Measurements from ENCODE around the gene CALN1.

Gene CALN1

GRCh38 chr7:72039460-72039859, 372.7 kb downstream of the CALN1 start:
- H3K27me3 ChIP-seq (ENCODE audit: insufficient read depth, insufficient read length): no peaks in the 10 kb centered on the region
- no peak overlapping the region for H3K9ac ChIP-seq (ENCODE audit: insufficient read length, low read depth)
- no peaks in the 10 kb centered on the region for H3K9me3 ChIP-seq (ENCODE audit: insufficient read depth, low read length)
- no peaks in the 10 kb centered on the region for H3K4me1 ChIP-seq (ENCODE audit: insufficient read depth, insufficient read length)
- H3K4me3 ChIP-seq (ENCODE audit: insufficient read length, low read depth): no peak overlapping the region
- no peak for TF ChIP-seq YY1 (IDR thresholded peaks at IDR 0.05; ENCODE audit: insufficient read depth, insufficient read length)
- TF ChIP-seq ZNF274 (IDR thresholded peaks at IDR 0.05; ENCODE audit: low read depth, low read length): no peak
- no peak for TF ChIP-seq SUZ12 (IDR thresholded peaks at IDR 0.05; ENCODE audit: extremely low read depth, insufficient read depth, insufficient read length)
- H3K36me3 ChIP-seq (ENCODE audit: insufficient read depth, insufficient read length, low read length): no peaks in the 10 kb centered on the region
- DNase-seq (ENCODE audit: low read depth, low spot score): no peak

- H3K36me3 ChIP-seq (ENCODE audit: insufficient read depth, insufficient read length, low read length): no peaks in the 10 kb centered on the region
These were observed 374.0 kb downstream of the CALN1 start for GRCh38 chr7:72038022-72038732.

GRCh38 chr7:72037516-72037915, 374.6 kb downstream of the CALN1 start:
- Histone ChIP-seq H3K4me1 (ENCODE audit: insufficient read depth, insufficient read length) (no peaks in the 10 kb centered on the region), H3K9ac (ENCODE audit: insufficient read length, low read depth) (no peak overlapping the region), H3K4me3 (ENCODE audit: insufficient read length, low read depth) (no peak overlapping the region), H3K9me3 (ENCODE audit: insufficient read depth, low read length) (no peaks in the 10 kb centered on the region), H3K36me3 (ENCODE audit: insufficient read depth, insufficient read length, low read length) (no peaks in the 10 kb centered on the region), H3K27me3 (ENCODE audit: insufficient read depth, insufficient read length) (no peaks in the 10 kb centered on the region)
- TF ChIP-seq SUZ12 (IDR thresholded peaks at IDR 0.05; ENCODE audit: extremely low read depth, insufficient read depth, insufficient read length): no peak
- no peak for TF ChIP-seq ZNF274 (IDR thresholded peaks at IDR 0.05; ENCODE audit: low read depth, low read length)
- no peak for TF ChIP-seq YY1 (IDR thresholded peaks at IDR 0.05; ENCODE audit: insufficient read depth, insufficient read length)
- DNase-seq (ENCODE audit: low read depth, low spot score): no peak

More at GRCh38 chr7:72038022-72038732, 374.0 kb downstream of the CALN1 start:
- no peak for DNase-seq (ENCODE audit: low read depth, low spot score)
- no peaks in the 10 kb centered on the region for H3K27me3 ChIP-seq (ENCODE audit: insufficient read depth, insufficient read length)
- TF ChIP-seq ZNF274 (IDR thresholded peaks at IDR 0.05; ENCODE audit: low read depth, low read length) (no peak), YY1 (IDR thresholded peaks at IDR 0.05; ENCODE audit: insufficient read depth, insufficient read length) (no peak), SUZ12 (IDR thresholded peaks at IDR 0.05; ENCODE audit: extremely low read depth, insufficient read depth, insufficient read length) (no peak)
- H3K4me3 ChIP-seq (ENCODE audit: insufficient read length, low read depth): no peak overlapping the region
- no peak overlapping the region for H3K9ac ChIP-seq (ENCODE audit: insufficient read length, low read depth)
- H3K4me1 ChIP-seq (ENCODE audit: insufficient read depth, insufficient read length): no peaks in the 10 kb centered on the region
- no peaks in the 10 kb centered on the region for H3K9me3 ChIP-seq (ENCODE audit: insufficient read depth, low read length)

- no peaks in the 10 kb centered on the region for H3K36me3 ChIP-seq (ENCODE audit: insufficient read depth, insufficient read length, low read length)
- no peak for DNase-seq (ENCODE audit: low read depth, low spot score)
- no peaks in the 10 kb centered on the region for H3K27me3 ChIP-seq (ENCODE audit: insufficient read depth, insufficient read length)
- no peak for TF ChIP-seq YY1 (IDR thresholded peaks at IDR 0.05; ENCODE audit: insufficient read depth, insufficient read length)
- TF ChIP-seq SUZ12 (IDR thresholded peaks at IDR 0.05; ENCODE audit: extremely low read depth, insufficient read depth, insufficient read length): no peak
- TF ChIP-seq ZNF274 (IDR thresholded peaks at IDR 0.05; ENCODE audit: low read depth, low read length): no peak
- H3K4me1 ChIP-seq (ENCODE audit: insufficient read depth, insufficient read length): no peaks in the 10 kb centered on the region
- H3K9ac ChIP-seq (ENCODE audit: insufficient read length, low read depth): no peak overlapping the region
- H3K4me3 ChIP-seq (ENCODE audit: insufficient read length, low read depth): no peak overlapping the region
- no peaks in the 10 kb centered on the region for H3K9me3 ChIP-seq (ENCODE audit: insufficient read depth, low read length)
These were observed 376.9 kb downstream of the CALN1 start for GRCh38 chr7:72035266-72035665.

- Histone ChIP-seq H3K27me3 (ENCODE audit: insufficient read depth, insufficient read length) (no peaks in the 10 kb centered on the region), H3K36me3 (ENCODE audit: insufficient read depth, insufficient read length, low read length) (no peaks in the 10 kb centered on the region), H3K4me3 (ENCODE audit: insufficient read length, low read depth) (no peak overlapping the region), H3K9me3 (ENCODE audit: insufficient read depth, low read length) (no peaks in the 10 kb centered on the region), H3K4me1 (ENCODE audit: insufficient read depth, insufficient read length) (no peaks in the 10 kb centered on the region), H3K9ac (ENCODE audit: insufficient read length, low read depth) (no peak overlapping the region)
- TF ChIP-seq ZNF274 (IDR thresholded peaks at IDR 0.05; ENCODE audit: low read depth, low read length): no peak
- TF ChIP-seq YY1 (IDR thresholded peaks at IDR 0.05; ENCODE audit: insufficient read depth, insufficient read length): no peak
- TF ChIP-seq SUZ12 (IDR thresholded peaks at IDR 0.05; ENCODE audit: extremely low read depth, insufficient read depth, insufficient read length): no peak
- no peak for DNase-seq (ENCODE audit: low read depth, low spot score)
These were observed 379.2 kb downstream of the CALN1 start for GRCh38 chr7:72032934-72033333.

- Histone ChIP-seq H3K36me3 (ENCODE audit: insufficient read depth, insufficient read length, low read length) (no peaks in the 10 kb centered on the region), H3K9ac (ENCODE audit: insufficient read length, low read depth) (no peak overlapping the region), H3K27me3 (ENCODE audit: insufficient read depth, insufficient read length) (no peaks in the 10 kb centered on the region), H3K9me3 (ENCODE audit: insufficient read depth, low read length) (no peaks in the 10 kb centered on the region), H3K4me1 (ENCODE audit: insufficient read depth, insufficient read length) (no peaks in the 10 kb centered on the region), H3K4me3 (ENCODE audit: insufficient read length, low read depth) (no peak overlapping the region)
- DNase-seq (ENCODE audit: low read depth, low spot score): no peak
- TF ChIP-seq ZNF274 (IDR thresholded peaks at IDR 0.05; ENCODE audit: low read depth, low read length) (no peak), YY1 (IDR thresholded peaks at IDR 0.05; ENCODE audit: insufficient read depth, insufficient read length) (no peak), SUZ12 (IDR thresholded peaks at IDR 0.05; ENCODE audit: extremely low read depth, insufficient read depth, insufficient read length) (no peak)
These were observed 381.0 kb downstream of the CALN1 start for GRCh38 chr7:72030994-72031667.

- no peaks in the 10 kb centered on the region for H3K27me3 ChIP-seq (ENCODE audit: insufficient read depth, insufficient read length)
- no peaks in the 10 kb centered on the region for H3K9me3 ChIP-seq (ENCODE audit: insufficient read depth, low read length)
- no peak overlapping the region for H3K4me3 ChIP-seq (ENCODE audit: insufficient read length, low read depth)
- no peak overlapping the region for H3K9ac ChIP-seq (ENCODE audit: insufficient read length, low read depth)
- no peak for DNase-seq (ENCODE audit: low read depth, low spot score)
- TF ChIP-seq YY1 (IDR thresholded peaks at IDR 0.05; ENCODE audit: insufficient read depth, insufficient read length) (no peak), ZNF274 (IDR thresholded peaks at IDR 0.05; ENCODE audit: low read depth, low read length) (no peak), SUZ12 (IDR thresholded peaks at IDR 0.05; ENCODE audit: extremely low read depth, insufficient read depth, insufficient read length) (no peak)
- H3K36me3 ChIP-seq (ENCODE audit: insufficient read depth, insufficient read length, low read length): no peaks in the 10 kb centered on the region
- no peaks in the 10 kb centered on the region for H3K4me1 ChIP-seq (ENCODE audit: insufficient read depth, insufficient read length)
These were observed 383.9 kb downstream of the CALN1 start for GRCh38 chr7:72028267-72028666.
